ENCODE measurements around the gene LPCAT2. TPM values are rescaled to one million over a fixed set of nuclear protein-coding genes. Genes with fewer than 3 reads are reported as not detected.

Gene LPCAT2
- total and polyA plus RNA-seq, 8 donors = 1.4 to 36.2 (median 6.6) TPM; not detected in 1

DNA sequence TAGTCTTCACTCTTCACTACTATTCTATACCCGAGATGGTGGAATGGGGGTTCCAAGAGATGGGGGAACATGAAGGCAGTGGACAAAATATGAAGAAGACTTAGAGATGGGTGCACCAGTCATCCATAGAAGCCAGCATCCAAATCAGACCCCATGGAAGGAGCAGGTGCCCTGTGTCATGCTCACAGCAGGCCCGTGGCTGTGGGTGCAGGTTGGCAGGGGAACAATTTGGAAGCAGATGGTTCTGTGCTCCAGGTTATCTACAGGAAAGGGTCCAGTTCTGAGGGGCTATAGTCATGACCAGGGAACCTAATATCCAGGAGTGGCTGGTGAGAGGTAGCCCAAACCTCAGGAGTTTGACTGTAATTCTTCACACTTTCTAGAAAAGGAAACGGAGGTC is 9.6 kb upstream of the LPCAT2 start:
- H3K27ac ChIP-seq = no peak overlapping the region
- H3K4me3 ChIP-seq = no peak overlapping the region
- H3K27me3 ChIP-seq = no peaks in the 10 kb centered on the region
- WGBS, 5 donors = 61 to 69% (median 66%) methylated on average over 3 of the region's 3 CpGs
- peaks cover 33 to 70% (median 51%) of the 10 kb centered on the region in 4 donors for H3K4me1 ChIP-seq
- TF ChIP-seq POLR2A (IDR thresholded peaks at IDR 0.05) (no peak), POLR2AphosphoS5 (IDR thresholded peaks at IDR 0.05) (no peak), EP300 (IDR thresholded peaks at IDR 0.05) (no peak)
- TF ChIP-seq, protein P1, sequence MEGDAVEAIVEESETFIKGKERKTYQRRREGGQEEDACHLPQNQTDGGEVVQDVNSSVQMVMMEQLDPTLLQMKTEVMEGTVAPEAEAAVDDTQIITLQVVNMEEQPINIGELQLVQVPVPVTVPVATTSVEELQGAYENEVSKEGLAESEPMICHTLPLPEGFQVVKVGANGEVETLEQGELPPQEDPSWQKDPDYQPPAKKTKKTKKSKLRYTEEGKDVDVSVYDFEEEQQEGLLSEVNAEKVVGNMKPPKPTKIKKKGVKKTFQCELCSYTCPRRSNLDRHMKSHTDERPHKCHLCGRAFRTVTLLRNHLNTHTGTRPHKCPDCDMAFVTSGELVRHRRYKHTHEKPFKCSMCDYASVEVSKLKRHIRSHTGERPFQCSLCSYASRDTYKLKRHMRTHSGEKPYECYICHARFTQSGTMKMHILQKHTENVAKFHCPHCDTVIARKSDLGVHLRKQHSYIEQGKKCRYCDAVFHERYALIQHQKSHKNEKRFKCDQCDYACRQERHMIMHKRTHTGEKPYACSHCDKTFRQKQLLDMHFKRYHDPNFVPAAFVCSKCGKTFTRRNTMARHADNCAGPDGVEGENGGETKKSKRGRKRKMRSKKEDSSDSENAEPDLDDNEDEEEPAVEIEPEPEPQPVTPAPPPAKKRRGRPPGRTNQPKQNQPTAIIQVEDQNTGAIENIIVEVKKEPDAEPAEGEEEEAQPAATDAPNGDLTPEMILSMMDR (IDR thresholded peaks at IDR 0.05) = no peak
- no peaks in the 10 kb centered on the region for H3K9me3 ChIP-seq
- H3K36me3 ChIP-seq = peaks cover 0 to 20% (median 2%) of the 10 kb centered on the region in 4 donors
- intact Hi-C loops (cut with DNase I; ENCODE audit: low total_unique reads) = no loop called here
- DNase-seq = no peak

DNA sequence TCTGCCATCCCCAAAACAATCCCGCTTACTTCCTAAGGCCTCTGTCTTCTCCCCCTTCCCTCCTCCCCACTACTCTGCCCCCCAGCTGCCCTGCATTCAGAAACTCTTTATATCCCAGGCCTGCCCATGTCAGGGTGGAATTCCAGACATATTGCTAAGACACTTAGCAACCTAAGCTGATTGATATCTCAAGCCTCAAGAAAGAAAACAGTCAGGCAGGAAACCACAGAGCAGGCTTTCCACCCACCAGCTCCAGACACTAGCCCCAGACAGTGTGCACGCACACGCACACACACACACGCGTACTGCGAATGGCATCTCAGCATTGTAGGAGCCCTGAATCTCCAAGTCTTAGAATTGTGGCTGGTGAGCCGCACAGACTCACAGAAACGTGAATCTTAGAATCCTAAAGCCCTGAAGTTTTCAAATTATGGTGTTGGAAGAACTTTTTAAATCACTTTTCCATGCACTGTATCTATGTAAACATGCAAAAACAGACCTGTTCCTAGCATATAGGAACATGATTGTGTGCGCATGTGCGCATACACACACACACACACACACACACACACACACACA is 8.8 kb upstream of the LPCAT2 start:
- no peak overlapping the region for H3K27ac ChIP-seq

DNA sequence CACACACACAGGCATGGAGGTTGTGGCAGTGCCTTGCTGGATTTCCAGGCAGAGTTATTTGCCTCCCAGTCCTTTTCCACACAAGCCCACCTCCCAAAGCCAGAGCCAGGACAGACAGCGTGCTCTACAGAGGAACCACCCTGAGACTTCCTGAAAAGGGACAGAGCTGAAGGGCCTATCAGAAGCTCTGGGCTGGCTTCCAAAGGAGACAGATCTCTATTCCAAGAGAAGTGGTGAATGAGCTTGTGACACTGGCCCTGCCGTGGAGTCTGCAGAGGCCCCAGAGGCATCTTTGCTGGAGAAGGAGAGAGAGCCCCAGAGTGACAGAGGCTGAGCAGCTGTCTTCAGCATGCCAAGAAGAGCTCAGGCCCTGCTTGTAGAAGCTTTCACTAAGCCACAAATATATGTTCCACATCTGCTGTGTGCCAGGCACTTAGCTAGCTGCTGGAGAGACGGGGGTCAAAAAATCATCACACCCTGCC is 8.3 kb upstream of the LPCAT2 start:
- peak overlapping the region in 1 of 5 donors; percentile 24 for H3K27ac ChIP-seq
- no peaks in the 10 kb centered on the region for H3K9me3 ChIP-seq
- peaks cover 0 to 25% (median 9%) of the 10 kb centered on the region in 4 donors for H3K36me3 ChIP-seq
- TF ChIP-seq EP300 (IDR thresholded peaks at IDR 0.05) = no peak
- TF ChIP-seq, protein P1 (IDR thresholded peaks at IDR 0.05) = no peak
- no peak for TF ChIP-seq POLR2A (IDR thresholded peaks at IDR 0.05)
- TF ChIP-seq POLR2AphosphoS5 (IDR thresholded peaks at IDR 0.05) = no peak
- peak in 1 of 2 donors; percentile 76 for DNase-seq
- 19 to 33% (median 26%) methylated on average over 3 of the region's 3 CpGs for WGBS, 5 donors
- intact Hi-C loops (cut with DNase I; ENCODE audit: low total_unique reads) = no loop called here
- H3K4me1 ChIP-seq = peaks cover 33 to 59% (median 44%) of the 10 kb centered on the region in 4 donors
- no peaks in the 10 kb centered on the region for H3K27me3 ChIP-seq
- H3K4me3 ChIP-seq = no peak overlapping the region

More for the DNA sequence above, 8.8 kb upstream of the LPCAT2 start:
- 46 to 79% (median 66%) methylated on average over 10 of the region's 10 CpGs for WGBS, 5 donors
- TF ChIP-seq POLR2A (IDR thresholded peaks at IDR 0.05) (no peak), EP300 (IDR thresholded peaks at IDR 0.05) (no peak), POLR2AphosphoS5 (IDR thresholded peaks at IDR 0.05) (no peak)
- TF ChIP-seq, protein P1 (IDR thresholded peaks at IDR 0.05) = no peak
- Histone ChIP-seq H3K4me1 (peaks cover 33 to 64% (median 46%) of the 10 kb centered on the region in 4 donors), H3K36me3 (peaks cover 0 to 20% (median 4%) of the 10 kb centered on the region in 4 donors), H3K9me3 (no peaks in the 10 kb centered on the region), H3K27me3 (no peaks in the 10 kb centered on the region), H3K4me3 (no peak overlapping the region)
- DNase-seq = peak in 1 of 2 donors; percentile 72
- intact Hi-C loops (cut with DNase I; ENCODE audit: low total_unique reads) = no loop called here

DNA sequence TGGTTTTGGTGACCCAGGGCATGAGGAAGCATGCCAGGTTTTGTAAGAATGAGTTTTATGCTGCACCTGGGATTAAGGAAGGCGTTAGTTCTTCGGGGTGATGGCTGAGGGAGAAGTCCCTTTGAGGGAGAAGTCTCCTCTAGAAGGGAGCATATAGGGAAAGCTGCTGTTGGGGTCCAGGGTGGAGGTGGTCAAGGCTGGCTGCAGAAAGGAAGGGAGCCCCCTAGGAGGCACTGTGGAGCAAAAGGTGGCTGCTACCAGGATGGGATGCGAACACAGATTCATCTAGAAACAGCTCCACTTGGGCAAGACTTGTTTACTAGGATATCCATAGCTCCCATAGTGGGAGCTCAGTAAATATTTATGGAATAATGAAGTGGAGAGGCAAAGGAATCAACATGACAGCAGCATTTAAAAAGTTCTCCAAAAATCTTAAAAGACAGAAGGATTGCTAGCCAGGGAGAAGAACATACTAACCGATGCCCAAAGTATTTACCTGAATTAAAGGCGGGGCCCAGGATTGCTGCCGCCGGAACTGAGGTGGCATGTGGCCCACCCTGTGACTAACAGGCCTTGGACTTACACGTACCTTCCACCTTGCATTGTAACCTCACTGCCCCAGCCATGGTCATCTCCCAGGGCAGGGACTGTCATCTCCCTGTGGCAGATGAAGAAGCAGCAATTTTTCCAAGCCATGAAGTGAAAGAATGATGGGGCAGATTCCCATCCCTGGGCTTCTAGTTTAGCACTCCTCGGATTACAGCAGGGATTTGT is 7.1 kb upstream of the LPCAT2 start:
- no peaks in the 10 kb centered on the region for H3K9me3 ChIP-seq
- WGBS, 5 donors = 56 to 65% (median 59%) methylated on average over 9 of the region's 9 CpGs
- intact Hi-C loops (cut with DNase I; ENCODE audit: low total_unique reads) = no loop called here
- H3K27ac ChIP-seq = peak overlapping the region in 4 of 5 donors; percentile 3 to 52 (median 18)
- H3K27me3 ChIP-seq = no peaks in the 10 kb centered on the region
- peaks cover 0 to 28% (median 18%) of the 10 kb centered on the region in 4 donors for H3K36me3 ChIP-seq
- TF ChIP-seq POLR2AphosphoS5 (IDR thresholded peaks at IDR 0.05) (no peak), EP300 (IDR thresholded peaks at IDR 0.05) (no peak), POLR2A (IDR thresholded peaks at IDR 0.05) (no peak)
- TF ChIP-seq, protein P1 (IDR thresholded peaks at IDR 0.05) = no peak
- DNase-seq = no peak
- peaks cover 33 to 54% (median 45%) of the 10 kb centered on the region in 4 donors for H3K4me1 ChIP-seq
- H3K4me3 ChIP-seq = no peak overlapping the region
